GM20000 (cell line): Measurements from ENCODE around the gene SLC2A9.
"Not testable (repeated sequence)": the region's sequence is repeated elsewhere in the genome, so short reads cannot be mapped to it uniquely, and the experiment has no call there.

Source experiments
- DNase-seq: peaks from one replicate; pipeline ENCODE4 v3.0.0; 2012; ENCODE audit warnings: low spot score
- CTCF ChIP-seq: IDR thresholded peaks from 2 replicates; pipeline ENCODE4 v1.5.1; 2012; ENCODE audit warnings: mild to moderate bottlenecking, control low read depth; ENCODE audit errors: extremely low read depth, missing control alignments

SLC2A9 gene

GRCh38 chr4:9913846-9914245, 107.5 kb downstream of the SLC2A9 start:
- DNase-seq, result no peak
- no peak for TF ChIP-seq CTCF

GRCh38 chr4:9906996-9907395, 114.3 kb downstream of the SLC2A9 start:
- no peak for TF ChIP-seq CTCF
- DNase-seq, result no peak

GRCh38 chr4:9904976-9905587, 116.2 kb downstream of the SLC2A9 start:
- no peak for TF ChIP-seq CTCF
- no peak for DNase-seq

GRCh38 chr4:9903317-9903716, 118.0 kb downstream of the SLC2A9 start:
- DNase-seq, result no peak
- no peak for TF ChIP-seq CTCF

GRCh38 chr4:9901257-9901656, 120.0 kb downstream of the SLC2A9 start:
- no peak for DNase-seq
- no peak for TF ChIP-seq CTCF

GRCh38 chr4:9900633-9901032, 120.7 kb downstream of the SLC2A9 start:
- DNase-seq, result not testable (repeated sequence)

GRCh38 chr4:9899306-9900055, 121.8 kb downstream of the SLC2A9 start:
- no peak for TF ChIP-seq CTCF
- no peak for DNase-seq

- peak; percentile 34 for DNase-seq
- no peak for TF ChIP-seq CTCF
Observed at GRCh38 chr4:9898596-9899305, 122.5 kb downstream of the SLC2A9 start.
